Activated CD8-positive, alpha-beta memory T cell treated with anti-CD3 and anti-CD28 coated beads for 48 hours (primary cell): ENCODE data around the gene SLC22A4.

ENCODE experiments used
- DNase-seq, 3 experiments: peaks; one replicate each; pipeline ENCODE4 v3.0.0-alpha.2; 2020; ENCODE audit warnings: low read depth in 2 of 3, low spot score in 2 of 3

Gene SLC22A4

GRCh38 chr5:132391247-132391646 is 97.1 kb downstream of the SLC22A4 start:
- DNase-seq, result no peak

GRCh38 chr5:132391870-132392269 is 97.7 kb downstream of the SLC22A4 start:
- DNase-seq, result no peak

GRCh38 chr5:132392411-132392810 is 98.2 kb downstream of the SLC22A4 start:
- no peak for DNase-seq

GRCh38 chr5:132392978-132393825 is 99.0 kb downstream of the SLC22A4 start:
- DNase-seq, result no peak
